Lower lobe of right lung (tissue), 2 donors: Measurements from ENCODE around the gene MYCL. TPM values are rescaled to one million over a fixed set of nuclear protein-coding genes. Genes with fewer than 3 reads are reported as not detected.

Source experiments
- ATAC-seq, 2 donors: fragments of 200-7000 bp; cut with Tn5 transposase; one replicate each; pipeline ENCODE4 v1.9.1; 2020 to 2022; ENCODE audit warnings: mild to moderate bottlenecking in 2 of 2, moderate library complexity in 2 of 2
- DNase-seq: peaks from one replicate; pipeline ENCODE4 v3.0.0-alpha.2; 2020
- H3K27ac ChIP-seq: fragments of 200-600 bp; one replicate; pipeline ENCODE4 v1.8.0; 2022
- H3K27me3 ChIP-seq: fragments of 200-600 bp; one replicate; pipeline ENCODE4 v1.8.0; 2022; ENCODE audit warnings: low read depth
- H3K36me3 ChIP-seq: fragments of 200-600 bp; one replicate; pipeline ENCODE4 v1.8.0; 2022; ENCODE audit warnings: mild to moderate bottlenecking
- H3K4me1 ChIP-seq: fragments of 200-600 bp; one replicate; pipeline ENCODE4 v1.8.0; 2022
- H3K4me3 ChIP-seq: fragments of 200-600 bp; one replicate; pipeline ENCODE4 v1.8.0; 2022; ENCODE audit warnings: mild to moderate bottlenecking
- H3K9me3 ChIP-seq: fragments of 200-600 bp; one replicate; pipeline ENCODE4 v1.8.0; 2022
- intact Hi-C: fragments of 100-400 bp; cut with DNase I; formaldehyde crosslinking; loops from one replicate; pipeline ENCODE4 v1.11.0; 2022
- total RNA-seq: library from RNA; stranded (reverse); fragmentation: NEBNext Ultra II Directional; extraction: Animal tissue kit (Norgen Biotek cat#: 25700); gene quantifications from one replicate; pipeline ENCODE4 v1.2.1, GENCODE V29; 2021
- TF ChIP-seq, protein P1 (sequence below): fragments of 200-600 bp; IDR thresholded peaks from one replicate; pipeline ENCODE4 v1.8.0; 2022; ENCODE audit warnings: antibody characterized with exemption, mild to moderate bottlenecking
- donor health status: DM: no; HTN: yes; CAD: no; lungs with severe emphysema.

MYCL gene
- total RNA-seq, 1 donor from 2014 or later = 3.9 TPM

- Histone ChIP-seq H3K27ac (no peak overlapping the region), H3K9me3 (no peaks in the 10 kb centered on the region), H3K36me3 (peaks cover 12% of the 10 kb centered on the region), H3K4me3 (no peak overlapping the region), H3K27me3 (no peaks in the 10 kb centered on the region), H3K4me1 (no peaks in the 10 kb centered on the region)
- intact Hi-C loops = no loop called here
- TF ChIP-seq, protein P1, sequence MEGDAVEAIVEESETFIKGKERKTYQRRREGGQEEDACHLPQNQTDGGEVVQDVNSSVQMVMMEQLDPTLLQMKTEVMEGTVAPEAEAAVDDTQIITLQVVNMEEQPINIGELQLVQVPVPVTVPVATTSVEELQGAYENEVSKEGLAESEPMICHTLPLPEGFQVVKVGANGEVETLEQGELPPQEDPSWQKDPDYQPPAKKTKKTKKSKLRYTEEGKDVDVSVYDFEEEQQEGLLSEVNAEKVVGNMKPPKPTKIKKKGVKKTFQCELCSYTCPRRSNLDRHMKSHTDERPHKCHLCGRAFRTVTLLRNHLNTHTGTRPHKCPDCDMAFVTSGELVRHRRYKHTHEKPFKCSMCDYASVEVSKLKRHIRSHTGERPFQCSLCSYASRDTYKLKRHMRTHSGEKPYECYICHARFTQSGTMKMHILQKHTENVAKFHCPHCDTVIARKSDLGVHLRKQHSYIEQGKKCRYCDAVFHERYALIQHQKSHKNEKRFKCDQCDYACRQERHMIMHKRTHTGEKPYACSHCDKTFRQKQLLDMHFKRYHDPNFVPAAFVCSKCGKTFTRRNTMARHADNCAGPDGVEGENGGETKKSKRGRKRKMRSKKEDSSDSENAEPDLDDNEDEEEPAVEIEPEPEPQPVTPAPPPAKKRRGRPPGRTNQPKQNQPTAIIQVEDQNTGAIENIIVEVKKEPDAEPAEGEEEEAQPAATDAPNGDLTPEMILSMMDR = no peak
- DNase-seq = no peak
- ATAC-seq = no peak
These were observed 41.6 kb downstream of the MYCL start for GRCh38 chr1:39859859-39860812.

DNA sequence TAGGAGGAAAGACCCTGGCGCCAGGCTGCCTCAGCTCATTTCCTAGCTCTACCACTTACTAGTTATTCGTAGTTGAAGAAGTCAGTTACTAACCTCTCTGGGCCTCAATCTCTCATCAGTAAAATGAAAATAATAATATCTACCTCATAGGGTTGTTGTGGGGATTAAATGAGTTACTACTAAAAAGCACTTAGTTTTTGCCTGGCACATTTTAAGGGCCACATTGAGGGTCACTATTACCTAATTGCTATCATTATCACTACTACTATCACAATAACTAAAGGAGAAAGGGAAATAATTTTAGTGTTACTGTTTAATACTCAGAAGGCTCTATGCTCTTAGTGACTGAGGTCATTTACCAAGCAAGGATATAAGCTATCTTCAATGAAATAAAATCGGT is 43.4 kb downstream of the MYCL start:
- H3K36me3 ChIP-seq = peaks cover 27% of the 10 kb centered on the region
- no peak for ATAC-seq
- H3K27me3 ChIP-seq = no peaks in the 10 kb centered on the region
- H3K4me1 ChIP-seq = no peaks in the 10 kb centered on the region
- intact Hi-C loops = no loop called here
- TF ChIP-seq, protein P1 = no peak
- no peaks in the 10 kb centered on the region for H3K9me3 ChIP-seq
- DNase-seq = no peak
- H3K4me3 ChIP-seq = no peak overlapping the region
- no peak overlapping the region for H3K27ac ChIP-seq

- peaks cover 3% of the 10 kb centered on the region for H3K4me1 ChIP-seq
These were observed 44.4 kb downstream of the MYCL start for GRCh38 chr1:39857126-39857878.

GRCh38 chr1:39854738-39855137 is 47.0 kb downstream of the MYCL start:
- H3K27ac ChIP-seq = no peak overlapping the region
- ATAC-seq (no peak), DNase-seq (no peak)
- TF ChIP-seq, protein P1 = no peak
- H3K9me3 ChIP-seq = no peaks in the 10 kb centered on the region
- peaks cover 7% of the 10 kb centered on the region for H3K4me1 ChIP-seq
- H3K36me3 ChIP-seq = peaks cover 32% of the 10 kb centered on the region
- intact Hi-C loops = no loop called here
- no peak overlapping the region for H3K4me3 ChIP-seq
- H3K27me3 ChIP-seq = no peaks in the 10 kb centered on the region

More at GRCh38 chr1:39857126-39857878, 44.4 kb downstream of the MYCL start:
- DNase-seq (no peak), ATAC-seq (no peak)
- no peaks in the 10 kb centered on the region for H3K27me3 ChIP-seq
- intact Hi-C loops = no loop called here
- H3K27ac ChIP-seq = no peak overlapping the region
- TF ChIP-seq, protein P1 = no peak
- peaks cover 29% of the 10 kb centered on the region for H3K36me3 ChIP-seq
- H3K4me3 ChIP-seq = no peak overlapping the region
- H3K9me3 ChIP-seq = no peaks in the 10 kb centered on the region

DNA sequence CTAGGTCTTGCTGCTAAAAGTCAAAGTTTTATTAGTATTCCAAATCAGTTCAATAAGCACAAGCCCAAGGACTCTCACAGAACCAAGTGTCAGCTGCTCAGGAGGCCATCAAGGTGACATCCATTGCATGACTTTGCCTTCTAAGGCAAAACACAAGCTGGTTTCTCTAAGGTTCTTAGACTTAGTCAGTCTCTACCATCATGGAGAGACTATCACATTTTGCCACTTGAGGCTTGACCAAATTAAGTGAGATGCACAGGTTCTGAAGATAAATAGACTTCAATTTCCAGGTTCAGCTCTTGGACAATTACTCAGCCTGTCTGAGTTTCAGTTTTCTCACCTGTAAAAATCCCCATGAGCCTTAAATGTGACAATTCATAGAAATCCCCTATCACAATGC is 47.4 kb downstream of the MYCL start:
- DNase-seq = no peak
- Histone ChIP-seq H3K4me1 (peaks cover 7% of the 10 kb centered on the region), H3K27ac (no peak overlapping the region), H3K9me3 (no peaks in the 10 kb centered on the region), H3K4me3 (no peak overlapping the region), H3K36me3 (peaks cover 36% of the 10 kb centered on the region), H3K27me3 (no peaks in the 10 kb centered on the region)
- intact Hi-C loops = no loop called here
- ATAC-seq = no peak
- TF ChIP-seq, protein P1 = no peak
